NCI-H128 (cell line): Measurements from ENCODE around the gene RER1.

Experiments
- DNase-seq: peaks from one replicate; lab custom pipeline; 2025; ENCODE audit not compliant: unreplicated experiment; lab: John Stamatoyannopoulos, UW

RER1 gene

GRCh38 chr1:2391041-2391930, at the start of gene RER1, which contains the start of gene MORN1:
RER1 (plus strand) TSS chr1:2391841; CDS start chr1:2395791, 3,950 bp downstream.
MORN1 (minus strand) TSS chr1:2391554; CDS start chr1:2391533, 21 bp downstream.
- peak; percentile 99 for DNase-seq

- no peak for DNase-seq
These were observed 49.1 kb upstream of the RER1 start for GRCh38 chr1:2342384-2343022.

GRCh38 chr1:2343023-2343935, 48.4 kb upstream of the RER1 start:
- DNase-seq = no peak

- no peak for DNase-seq
These were observed 47.4 kb upstream of the RER1 start for GRCh38 chr1:2344121-2344681.

GRCh38 chr1:2344744-2345296, 46.8 kb upstream of the RER1 start:
- DNase-seq = no peak

- no peak for DNase-seq
These were observed 46.2 kb upstream of the RER1 start for GRCh38 chr1:2345297-2346075.

GRCh38 chr1:2346691-2347408, 44.8 kb upstream of the RER1 start:
- DNase-seq = no peak

GRCh38 chr1:2347409-2347785, 44.2 kb upstream of the RER1 start:
- DNase-seq = no peak

GRCh38 chr1:2347896-2348295, 43.7 kb upstream of the RER1 start:
- no peak for DNase-seq

- DNase-seq = no peak
These were observed 43.0 kb upstream of the RER1 start for GRCh38 chr1:2348346-2349325.

GRCh38 chr1:2349806-2350205, 41.8 kb upstream of the RER1 start:
- DNase-seq = no peak

GRCh38 chr1:2350501-2350900, 41.1 kb upstream of the RER1 start:
- DNase-seq = no peak

- no peak for DNase-seq
These were observed 40.6 kb upstream of the RER1 start for GRCh38 chr1:2350911-2351655.

- no peak for DNase-seq
These were observed 39.9 kb upstream of the RER1 start for GRCh38 chr1:2351723-2352122.

GRCh38 chr1:2352341-2352896, 39.2 kb upstream of the RER1 start:
- DNase-seq = no peak

- DNase-seq = no peak
These were observed 38.6 kb upstream of the RER1 start for GRCh38 chr1:2352897-2353550.
